IPS DF 4.7 (cell line): ENCODE measurements around the gene TIMM10.

Experiments
- DNase-seq: peaks from one replicate; pipeline ENCODE4 v3.0.0-alpha.2; 2013; ENCODE audit warnings: low spot score; ENCODE audit errors: extremely low read depth

TIMM10 gene

DNA sequence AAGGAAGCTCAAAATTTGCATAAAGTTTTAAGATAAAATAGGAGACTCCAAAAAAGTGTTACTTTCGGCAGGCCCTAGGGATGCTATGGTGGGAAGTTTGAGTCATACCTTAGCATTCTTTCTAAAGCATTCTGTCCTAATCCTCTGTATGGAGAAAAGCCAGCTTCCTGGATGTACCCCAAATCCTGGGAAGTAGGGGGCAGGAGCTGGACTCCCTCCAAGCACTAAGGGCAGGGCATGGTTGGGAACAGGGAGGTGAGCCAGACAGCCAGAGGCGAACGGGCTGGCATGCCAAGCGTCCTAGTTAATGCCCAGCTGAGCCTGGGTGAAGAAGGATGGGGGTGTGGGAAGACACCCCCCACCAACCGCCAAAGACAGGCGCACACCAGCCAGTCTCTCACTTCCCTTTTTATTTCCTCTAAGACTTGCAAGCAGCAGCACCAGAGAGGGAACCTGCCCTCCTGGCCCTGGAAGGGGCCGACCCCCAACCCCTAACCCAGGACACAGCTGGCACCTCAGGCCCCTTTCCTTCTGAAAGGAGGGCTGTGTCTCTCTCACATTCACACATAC, 46.3 kb downstream of the TIMM10 start:
- no peak for DNase-seq

DNA sequence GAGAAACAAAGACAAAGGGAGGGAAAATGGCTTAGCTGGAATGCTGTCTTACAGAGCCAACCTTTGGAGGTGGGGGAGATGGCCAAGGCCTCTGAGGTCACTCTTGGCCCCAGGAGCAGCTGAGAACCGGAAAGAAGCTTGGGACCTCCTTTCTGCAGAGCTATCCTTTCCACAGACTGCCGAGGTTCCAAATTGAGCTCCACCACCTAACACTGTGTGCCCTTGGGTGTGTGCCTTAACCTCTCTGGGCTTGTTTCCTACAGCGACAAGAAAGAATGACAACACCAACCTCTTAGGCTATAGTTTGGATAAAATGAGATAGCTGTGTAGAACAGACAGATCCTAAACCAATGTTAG, 47.0 kb downstream of the TIMM10 start:
- no peak for DNase-seq

DNA sequence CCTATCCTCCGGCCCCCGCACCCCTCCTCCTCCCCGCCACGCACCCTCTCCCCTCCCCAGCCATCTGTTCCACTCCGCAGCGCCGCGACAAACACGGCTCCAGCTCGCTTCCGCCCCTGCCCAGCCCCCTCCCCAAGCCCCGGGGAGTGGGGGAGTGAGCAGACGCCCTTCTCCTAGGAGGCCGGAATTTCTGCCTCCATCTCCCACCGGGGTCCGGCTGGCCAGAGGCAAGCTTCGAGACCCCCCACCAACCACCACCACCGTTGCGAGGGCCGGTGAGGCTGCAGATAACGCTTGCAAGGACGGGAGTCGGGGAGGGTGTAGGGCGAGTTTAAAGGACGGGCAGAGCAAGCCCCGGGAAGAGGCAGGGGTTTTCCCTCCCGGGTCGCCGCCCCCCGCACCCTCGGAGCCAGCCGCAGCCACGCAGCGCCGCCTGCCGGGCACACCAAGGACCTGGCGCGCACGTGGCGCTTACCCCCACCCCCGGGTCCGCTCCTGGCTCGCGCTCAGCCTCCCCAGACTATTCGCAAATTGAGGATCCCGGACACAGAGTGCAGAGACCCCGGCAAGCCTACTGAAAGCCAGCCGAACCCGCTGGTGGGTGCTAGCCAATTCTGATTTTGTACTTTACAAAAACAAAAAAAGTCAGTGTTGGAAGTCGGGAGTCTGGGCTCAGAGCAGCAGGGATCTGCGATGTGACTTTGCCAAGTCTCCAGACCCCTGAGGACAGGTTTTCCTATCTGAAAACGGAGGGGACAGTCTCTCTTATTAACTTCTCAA, 47.6 kb downstream of the TIMM10 start:
- no peak for DNase-seq

DNA sequence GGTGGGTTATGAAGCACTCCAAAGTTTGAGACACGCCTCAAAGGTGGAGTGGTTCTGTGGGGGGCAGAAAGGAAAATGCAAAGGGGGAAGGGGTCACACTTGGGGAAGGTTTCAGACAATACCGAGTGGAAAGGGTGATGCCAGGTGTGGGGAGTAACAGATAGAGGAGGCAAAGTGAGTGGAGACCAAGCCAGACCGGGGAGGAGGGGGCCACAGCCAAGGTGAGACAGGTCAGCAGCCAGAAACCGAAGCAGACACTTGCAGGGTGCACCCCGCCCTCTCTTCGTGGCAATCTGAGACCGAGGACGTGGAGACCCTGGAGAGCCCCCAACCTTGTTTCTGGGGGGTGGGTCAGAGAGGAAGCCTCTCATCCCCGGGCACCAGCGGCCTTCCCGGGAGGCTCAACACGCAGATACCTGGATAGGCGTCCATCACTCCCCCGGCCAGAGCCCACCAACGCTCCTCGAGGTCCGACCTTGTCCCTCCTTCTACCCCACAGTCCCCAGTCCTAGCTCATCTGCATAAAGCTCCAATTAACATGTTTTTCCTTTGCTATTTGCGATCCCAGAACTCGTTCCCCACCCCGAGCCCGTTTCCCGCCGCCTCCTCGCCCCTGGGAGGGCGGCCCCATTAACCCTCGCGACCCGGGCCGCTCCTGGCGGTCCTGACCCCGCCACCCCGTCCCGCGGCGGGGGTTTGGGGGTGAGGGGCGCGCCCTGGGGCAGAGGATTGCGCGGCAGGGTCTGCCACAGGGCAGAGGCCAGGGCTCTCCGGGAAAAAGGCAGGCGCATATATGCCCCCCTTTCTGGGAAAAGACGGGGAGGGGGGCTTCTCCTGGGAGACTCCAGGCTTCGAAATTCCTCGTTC, 48.4 kb downstream of the TIMM10 start:
- DNase-seq, result no peak

DNA sequence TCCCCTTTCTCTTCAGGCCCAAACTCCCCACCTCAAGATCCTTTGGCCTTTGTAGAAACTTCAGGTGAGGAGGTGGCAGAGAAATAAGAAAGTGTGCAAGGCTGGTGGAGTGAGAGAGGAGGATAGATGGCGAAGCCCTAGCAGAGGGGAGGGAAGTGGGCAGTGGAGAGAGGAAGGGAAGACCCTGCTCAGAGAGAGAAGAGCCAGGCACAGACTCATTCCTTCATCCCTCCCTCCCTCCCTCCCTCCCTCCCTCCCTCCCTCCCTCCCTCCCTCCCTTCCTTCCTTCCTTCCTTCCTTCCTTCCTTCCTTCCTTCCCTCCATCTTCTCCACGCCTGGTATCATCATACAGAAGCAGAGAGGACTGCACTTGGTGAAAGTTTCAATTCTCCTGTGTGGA, 49.2 kb downstream of the TIMM10 start:
- no peak for DNase-seq

DNA sequence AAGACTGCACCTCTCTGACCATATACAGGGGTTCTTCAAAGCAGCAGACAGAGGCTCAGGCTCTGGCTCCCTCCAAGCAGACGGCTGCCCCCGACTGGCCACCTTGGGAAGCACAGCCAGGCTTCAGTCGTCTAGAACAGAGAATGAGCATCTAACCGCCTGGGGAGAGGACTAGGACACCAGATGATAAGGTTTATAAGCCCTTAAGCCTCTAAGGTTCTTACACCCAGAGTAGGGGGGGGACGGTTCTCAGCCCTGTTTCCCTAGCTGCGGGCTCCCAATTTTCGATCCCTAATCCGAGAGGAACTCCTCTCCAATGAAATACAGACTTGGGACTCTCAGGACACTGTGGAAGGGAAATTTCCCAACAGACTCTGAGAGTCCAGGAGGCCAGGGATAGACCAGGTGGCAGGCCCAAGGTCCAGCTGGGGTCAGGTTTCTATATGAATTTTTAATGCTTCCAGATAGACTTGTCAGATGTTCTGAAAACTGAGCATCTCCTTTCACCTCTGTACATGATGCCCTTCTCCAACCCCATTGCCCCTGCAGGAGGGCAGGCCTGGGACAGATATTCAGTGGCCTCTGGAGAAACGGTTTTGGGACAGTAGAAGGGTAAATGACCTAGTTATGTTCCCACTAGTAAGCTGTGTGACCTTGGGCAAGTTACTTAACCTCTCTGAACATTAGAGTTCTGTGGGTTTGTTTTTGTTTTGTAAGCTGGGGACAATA, 50.0 kb downstream of the TIMM10 start:
- DNase-seq, result no peak

DNA sequence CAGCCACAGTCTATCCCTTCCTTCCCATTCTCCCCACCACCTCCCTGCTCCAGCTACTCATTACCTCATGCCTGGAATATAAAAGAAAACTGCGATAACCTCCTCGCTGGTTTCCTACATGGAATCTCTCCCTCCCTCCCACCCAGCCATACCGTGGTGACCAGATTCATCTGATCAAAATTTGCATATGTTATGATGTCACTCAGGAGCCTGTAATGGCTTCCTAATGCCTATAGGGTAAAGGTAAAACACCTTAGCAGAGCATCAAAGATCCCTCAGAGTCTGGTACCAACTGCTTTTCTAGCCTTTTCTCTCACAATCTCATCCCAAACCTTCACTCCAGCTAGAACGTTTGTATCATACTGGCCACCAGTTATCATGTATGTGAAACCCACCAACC, 50.6 kb downstream of the TIMM10 start:
- no peak for DNase-seq

DNA sequence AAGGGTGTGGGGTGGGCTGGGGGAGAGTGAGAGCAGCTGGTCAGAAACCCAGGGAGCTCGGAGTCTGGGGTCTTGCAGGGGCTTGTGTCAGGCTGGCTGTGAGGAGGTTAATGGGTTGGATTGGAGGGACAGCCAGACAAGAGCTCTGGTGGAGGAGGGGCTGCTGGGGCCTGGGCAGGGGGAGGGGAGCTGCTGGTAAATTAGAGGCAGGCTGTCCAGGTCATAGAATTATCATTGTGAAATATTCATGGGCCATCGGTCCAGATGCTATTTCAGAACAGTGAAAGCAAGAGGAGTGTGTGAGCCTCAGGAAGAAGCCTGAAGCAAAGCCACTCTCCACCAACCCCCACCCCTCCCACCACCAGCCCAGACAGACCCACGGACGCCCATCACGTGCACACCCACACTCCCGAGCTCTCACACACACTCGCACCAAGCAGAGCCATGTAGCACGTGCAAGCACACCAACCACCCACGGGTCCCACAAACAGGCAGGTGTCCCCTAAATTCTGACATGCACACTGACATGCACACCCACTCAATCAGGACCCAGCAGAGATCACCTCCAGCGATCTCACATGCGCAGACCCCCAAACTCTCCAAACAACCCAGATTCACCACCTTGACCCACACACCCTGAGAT, 51.4 kb downstream of the TIMM10 start:
- DNase-seq, result no peak
